Activated T-cell treated with anti-CD3 and anti-CD28 coated beads, Interleukin-2, amount 50 U/mL, for 4 hours (primary cell): ENCODE data around the gene TFPI2. TPM values are rescaled to one million over a fixed set of nuclear protein-coding genes. Genes with fewer than 3 reads are reported as not detected.

Experiments used
- ATAC-seq, 2 donors: fragments of 200-7000 bp; cut with Tn5 transposase; one replicate each; pipeline ENCODE4 v1.10.0; 2021
- DNase-seq: peaks from one replicate; pipeline ENCODE4 v3.0.0-alpha.2; 2020
- H3K27me3 Mint-ChIP-seq: one replicate; pipeline ENCODE4 v1.8.0; 2021; ENCODE audit warnings: low read depth, mixed read lengths
- H3K36me3 Mint-ChIP-seq: one replicate; pipeline ENCODE4 v1.8.0; 2022; ENCODE audit warnings: mixed read lengths; ENCODE audit not compliant: insufficient read depth
- H3K4me1 Mint-ChIP-seq: one replicate; pipeline ENCODE4 v1.8.0; 2021; ENCODE audit warnings: low read depth, mixed read lengths
- H3K4me3 Mint-ChIP-seq: one replicate; pipeline ENCODE4 v1.8.0; 2021; ENCODE audit warnings: mild to moderate bottlenecking, moderate library complexity, mixed read lengths
- H3K9me3 Mint-ChIP-seq: one replicate; pipeline ENCODE4 v1.8.0; 2021; ENCODE audit warnings: mixed read lengths
- total RNA-seq, 3 donors: library from RNA; stranded (reverse); gene quantifications; one replicate each; pipeline ENCODE4 v1.2.1, GENCODE V29; 2021

Gene TFPI2
- total RNA-seq, 3 donors from 2014 or later, result 1.2 to 3.2 (median 1.3) TPM

DNA sequence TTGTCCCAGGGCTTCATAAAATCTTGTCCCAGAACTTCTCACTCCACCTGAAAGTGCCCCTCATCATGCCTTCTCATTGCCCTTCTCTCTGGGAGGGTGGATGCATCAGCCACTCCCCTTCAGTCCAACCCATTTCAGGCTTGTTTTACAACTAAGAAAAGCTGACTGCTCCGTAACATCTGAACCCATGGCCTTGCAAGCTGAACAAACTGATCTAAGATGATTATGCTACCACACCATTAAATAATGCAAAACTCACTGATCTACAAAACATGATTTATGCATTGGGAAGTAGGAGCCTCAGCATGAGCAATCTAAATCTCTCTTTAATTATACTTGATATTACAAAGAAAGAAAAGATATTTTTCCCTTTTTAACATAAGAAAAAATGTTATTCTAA lies 34.8 kb downstream of the TFPI2 start:
- no peaks in the 10 kb centered on the region for H3K4me1 Mint-ChIP-seq
- ATAC-seq (no peak), DNase-seq (no peak)
- no peaks in the 10 kb centered on the region for H3K36me3 Mint-ChIP-seq
- no peak overlapping the region for H3K4me3 Mint-ChIP-seq
- no peaks in the 10 kb centered on the region for H3K9me3 Mint-ChIP-seq
- H3K27me3 Mint-ChIP-seq, result no peaks in the 10 kb centered on the region

DNA sequence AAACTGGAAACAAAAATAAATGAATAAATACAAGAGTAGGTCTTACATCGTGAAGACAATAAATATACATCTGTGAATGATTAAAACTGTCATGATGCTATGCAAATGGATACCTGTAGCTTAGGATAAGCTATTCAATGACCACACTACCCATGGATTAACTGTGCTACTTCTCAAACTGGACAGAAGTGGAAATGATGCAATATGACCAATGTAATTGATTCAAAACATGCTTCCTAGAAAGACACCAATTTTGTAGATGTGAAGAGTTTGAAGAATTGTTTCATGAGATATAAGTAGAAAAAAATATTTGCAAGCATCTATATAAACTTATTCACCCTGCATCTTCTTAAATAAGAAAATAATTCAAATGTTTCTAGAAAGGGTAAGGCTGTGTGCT lies 36.1 kb downstream of the TFPI2 start:
- ATAC-seq (no peak), DNase-seq (no peak)
- Mint-ChIP-seq H3K36me3 (no peaks in the 10 kb centered on the region), H3K9me3 (no peaks in the 10 kb centered on the region), H3K27me3 (no peaks in the 10 kb centered on the region), H3K4me1 (no peaks in the 10 kb centered on the region), H3K4me3 (no peak overlapping the region)

DNA sequence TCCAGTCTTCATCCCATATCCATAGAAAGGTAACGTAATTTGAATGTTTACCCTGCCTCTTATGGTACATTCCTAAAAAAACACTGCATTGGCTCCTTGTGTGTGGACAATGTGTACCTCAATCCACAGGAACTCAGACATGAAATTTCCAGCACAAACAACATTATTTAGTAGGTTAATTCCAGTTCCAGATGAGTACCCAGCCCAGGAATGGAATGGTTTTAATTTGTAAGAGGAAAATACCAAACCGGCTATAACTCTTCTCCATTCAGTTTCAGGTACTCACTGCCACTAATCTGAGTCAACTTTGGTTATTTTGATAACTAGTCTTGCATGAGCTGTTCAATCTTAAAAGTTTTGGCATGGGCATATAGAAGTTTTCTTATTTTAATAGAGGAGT lies 39.0 kb downstream of the TFPI2 start:
- ATAC-seq (no peak), DNase-seq (no peak)
- Mint-ChIP-seq H3K4me3 (no peak overlapping the region), H3K4me1 (no peaks in the 10 kb centered on the region), H3K36me3 (no peaks in the 10 kb centered on the region), H3K9me3 (no peaks in the 10 kb centered on the region), H3K27me3 (no peaks in the 10 kb centered on the region)

DNA sequence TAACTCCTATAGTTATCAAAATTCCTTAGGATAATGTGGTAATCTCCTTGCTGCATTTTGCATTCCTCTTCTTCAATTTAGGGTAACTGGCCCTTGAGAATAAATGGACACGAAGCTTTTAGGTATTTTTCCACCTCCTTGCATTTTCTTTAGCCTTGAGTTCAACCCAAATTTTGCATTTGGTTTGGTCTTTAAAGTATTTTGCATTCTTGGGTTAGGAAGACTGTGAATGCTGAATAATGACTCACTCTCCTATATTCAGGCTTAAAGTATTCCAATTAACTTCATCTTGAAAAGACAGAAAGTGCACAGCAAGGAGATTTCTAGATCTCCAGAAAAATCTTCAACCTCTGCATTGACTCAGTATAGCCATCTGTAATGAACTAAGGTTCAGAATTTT lies 47.3 kb downstream of the TFPI2 start:
- Mint-ChIP-seq H3K36me3 (no peaks in the 10 kb centered on the region), H3K9me3 (no peaks in the 10 kb centered on the region), H3K27me3 (no peaks in the 10 kb centered on the region), H3K4me1 (no peaks in the 10 kb centered on the region), H3K4me3 (no peak overlapping the region)
- no peak for DNase-seq
- ATAC-seq, result no peak

DNA sequence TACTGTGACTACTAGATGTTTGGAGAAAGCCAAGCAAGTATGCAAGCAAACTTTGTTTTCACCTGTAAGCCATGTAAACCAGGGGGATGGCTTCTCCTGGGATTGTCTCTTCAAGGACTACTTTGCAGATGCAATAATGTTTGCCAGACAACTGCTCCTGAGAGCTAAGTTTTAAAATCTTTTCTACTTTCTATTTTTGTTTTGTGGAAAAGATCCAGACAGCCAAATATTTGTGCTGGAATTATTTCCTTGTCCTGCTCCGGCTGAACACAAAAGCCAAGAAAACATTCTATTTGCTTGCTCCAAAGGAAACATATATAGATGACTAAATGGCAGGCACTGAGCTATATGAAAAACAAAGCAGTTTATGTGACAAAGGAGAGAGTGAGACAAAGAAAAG lies 51.6 kb downstream of the TFPI2 start:
- no peaks in the 10 kb centered on the region for H3K4me1 Mint-ChIP-seq
- DNase-seq (no peak), ATAC-seq (no peak)
- H3K9me3 Mint-ChIP-seq, result no peaks in the 10 kb centered on the region
- H3K27me3 Mint-ChIP-seq, result no peaks in the 10 kb centered on the region
- no peak overlapping the region for H3K4me3 Mint-ChIP-seq
- no peaks in the 10 kb centered on the region for H3K36me3 Mint-ChIP-seq

DNA sequence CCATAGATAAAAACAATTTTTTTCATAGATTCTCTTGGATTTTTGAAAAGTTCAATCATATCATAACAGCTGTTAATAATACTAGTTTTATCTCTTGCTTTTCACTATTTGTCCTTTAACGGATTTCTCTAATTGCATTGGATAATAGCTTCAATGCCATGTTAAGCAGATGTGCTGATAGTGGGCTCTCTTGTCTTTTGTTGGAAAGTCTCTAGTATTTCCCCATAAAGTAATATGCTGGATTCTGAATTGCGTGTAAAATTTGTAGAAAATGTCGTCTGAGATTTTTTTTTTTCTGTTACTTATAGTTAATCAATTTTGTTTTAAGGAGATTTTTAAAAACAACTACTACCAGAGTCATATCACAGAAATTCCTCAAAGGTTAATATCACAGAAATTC lies 53.3 kb downstream of the TFPI2 start:
- no peaks in the 10 kb centered on the region for H3K4me1 Mint-ChIP-seq
- H3K9me3 Mint-ChIP-seq, result no peaks in the 10 kb centered on the region
- H3K36me3 Mint-ChIP-seq, result no peaks in the 10 kb centered on the region
- H3K27me3 Mint-ChIP-seq, result no peaks in the 10 kb centered on the region
- DNase-seq, result no peak
- no peak overlapping the region for H3K4me3 Mint-ChIP-seq
- ATAC-seq, result no peak

DNA sequence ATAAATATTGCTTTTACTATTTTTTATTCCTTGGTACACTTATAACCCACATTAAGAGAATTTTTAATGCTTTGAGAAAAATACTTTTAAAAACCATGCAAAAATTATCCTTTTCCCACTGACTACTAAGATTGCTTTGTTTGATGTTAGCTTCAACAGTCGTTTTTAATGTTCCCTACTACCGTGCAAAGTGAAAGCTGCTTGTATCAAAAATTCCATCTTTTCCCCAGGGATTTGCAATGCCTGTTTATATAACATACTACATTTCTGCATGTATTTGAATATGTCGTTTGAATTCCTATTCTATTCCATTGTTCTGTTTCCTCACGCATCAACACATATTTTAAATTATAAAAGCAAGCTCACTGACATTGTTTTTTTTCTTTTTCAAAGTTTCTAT lies 54.4 kb downstream of the TFPI2 start:
- no peaks in the 10 kb centered on the region for H3K36me3 Mint-ChIP-seq
- no peak overlapping the region for H3K4me3 Mint-ChIP-seq
- DNase-seq (no peak), ATAC-seq (no peak)
- no peaks in the 10 kb centered on the region for H3K27me3 Mint-ChIP-seq
- no peaks in the 10 kb centered on the region for H3K4me1 Mint-ChIP-seq
- H3K9me3 Mint-ChIP-seq, result no peaks in the 10 kb centered on the region

DNA sequence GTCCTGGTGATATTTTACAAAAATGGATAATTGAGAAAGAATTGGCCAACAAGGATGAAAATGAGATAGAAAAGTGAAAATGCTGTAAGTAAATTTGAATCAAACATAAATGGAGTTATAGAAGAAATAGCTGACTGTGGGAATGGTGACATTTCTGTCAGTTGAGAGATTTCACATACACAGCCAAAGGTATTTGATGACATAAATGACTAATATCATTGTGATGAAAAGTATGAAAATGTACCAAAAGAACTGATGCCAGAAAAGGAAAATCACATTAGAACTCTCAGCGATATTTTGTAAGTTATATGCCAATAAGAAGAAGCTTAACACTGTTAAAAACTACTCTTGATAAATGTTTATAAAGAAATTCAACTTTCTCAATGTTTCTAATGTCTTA lies 54.9 kb downstream of the TFPI2 start:
- no peak overlapping the region for H3K4me3 Mint-ChIP-seq
- H3K36me3 Mint-ChIP-seq, result no peaks in the 10 kb centered on the region
- no peaks in the 10 kb centered on the region for H3K4me1 Mint-ChIP-seq
- ATAC-seq (no peak), DNase-seq (no peak)
- no peaks in the 10 kb centered on the region for H3K27me3 Mint-ChIP-seq
- no peaks in the 10 kb centered on the region for H3K9me3 Mint-ChIP-seq

Other genes with a start within 250 kb of the TFPI2 start
- gene GNGT1, start 15.8 kb upstream of the TFPI2 start, total RNA-seq, result not detected
- under 1 TPM in 2 of 3 donors, not detected in 1; 0.05 TPM for gene GNG11, start 31.0 kb upstream of the TFPI2 start, total RNA-seq
- gene BET1, start 113.6 kb upstream of the TFPI2 start, total RNA-seq, result 10 to 100 TPM; 18.0 to 19.9 (median 18.5) TPM